Duodenal mucosa (tissue), 2 donors: ENCODE measurements around the gene RFX1.
"Not testable (repeated sequence)": the region's sequence is repeated elsewhere in the genome, so short reads cannot be mapped to it uniquely, and the experiment has no call there.

Experiments used
- H3K27ac ChIP-seq: one replicate; pipeline ENCODE4 v1.7.0; 2013; ENCODE audit warnings: low read depth, low read length
- H3K27me3 ChIP-seq, 2 donors: one replicate each; pipeline ENCODE4 v1.7.0; 2013; ENCODE audit warnings: low read length in 2 of 2, control low read depth in 1 of 2; ENCODE audit not compliant: insufficient read depth in 2 of 2, control insufficient read depth in 1 of 2
- H3K36me3 ChIP-seq, 2 donors: one replicate each; pipeline ENCODE4 v1.7.0; 2013; ENCODE audit warnings: low read length in 2 of 2, control low read depth in 1 of 2; ENCODE audit not compliant: insufficient read depth in 2 of 2, control insufficient read depth in 1 of 2
- H3K4me1 ChIP-seq, 2 donors: one replicate each; pipeline ENCODE4 v1.7.0; 2013; ENCODE audit warnings: low read length in 2 of 2, control low read depth in 1 of 2; ENCODE audit not compliant: insufficient read depth in 2 of 2, control insufficient read depth in 1 of 2
- H3K4me3 ChIP-seq, 2 donors: one replicate each; pipeline ENCODE4 v1.7.0; 2013; ENCODE audit warnings: low read length in 2 of 2, low read depth in 1 of 2
- H3K9ac ChIP-seq, 2 donors: one replicate each; pipeline ENCODE4 v1.7.0; 2013; ENCODE audit warnings: low read length in 2 of 2, low read depth in 1 of 2
- H3K9me3 ChIP-seq, 2 donors: one replicate each; pipeline ENCODE4 v1.7.0; 2013; ENCODE audit warnings: low read length in 2 of 2, control low read depth in 1 of 2; ENCODE audit not compliant: control insufficient read depth in 1 of 2

Gene RFX1

GRCh38 chr19:13980340-13980739, 25.8 kb downstream of the RFX1 start:
- Histone ChIP-seq H3K9ac (no peak overlapping the region), H3K27me3 (no peaks in the 10 kb centered on the region), H3K4me3 (no peak overlapping the region), H3K9me3 (no peaks in the 10 kb centered on the region), H3K36me3 (peaks cover 9 to 24% of the 10 kb centered on the region in 2 donors), H3K4me1 (peaks cover 7 to 15% of the 10 kb centered on the region in 2 donors), H3K27ac (no peak overlapping the region)

- Histone ChIP-seq H3K27me3 (no peaks in the 10 kb centered on the region), H3K4me1 (peaks cover 7 to 15% of the 10 kb centered on the region in 2 donors), H3K4me3 (no peak overlapping the region), H3K36me3 (peaks cover 9 to 24% of the 10 kb centered on the region in 2 donors), H3K27ac (no peak overlapping the region), H3K9me3 (no peaks in the 10 kb centered on the region), H3K9ac (peak overlapping the region in 1 of 2 donors; percentile 18)
Observed at GRCh38 chr19:13979686-13980085, 26.4 kb downstream of the RFX1 start.

GRCh38 chr19:13979244-13979615, 26.9 kb downstream of the RFX1 start:
- H3K9me3 ChIP-seq = no peaks in the 10 kb centered on the region
- peak overlapping the region; percentile 18 for H3K9ac ChIP-seq
- peaks cover 7 to 15% of the 10 kb centered on the region in 2 donors for H3K4me1 ChIP-seq
- peak overlapping the region; percentile 22 to 43 for H3K4me3 ChIP-seq
- peaks cover 9 to 22% of the 10 kb centered on the region in 2 donors for H3K36me3 ChIP-seq
- H3K27ac ChIP-seq = no peak overlapping the region
- no peaks in the 10 kb centered on the region for H3K27me3 ChIP-seq

- Histone ChIP-seq H3K9ac (peak overlapping the region; percentile 18), H3K27ac (no peak overlapping the region), H3K9me3 (no peaks in the 10 kb centered on the region), H3K4me1 (peaks cover 7 to 15% of the 10 kb centered on the region in 2 donors), H3K27me3 (no peaks in the 10 kb centered on the region), H3K36me3 (peaks cover 9 to 22% of the 10 kb centered on the region in 2 donors), H3K4me3 (peak overlapping the region; percentile 22 to 48)
Observed at GRCh38 chr19:13978351-13979243, 27.5 kb downstream of the RFX1 start.

- no peak overlapping the region for H3K27ac ChIP-seq
- H3K36me3 ChIP-seq = peaks cover 7 to 23% of the 10 kb centered on the region in 2 donors
- no peak overlapping the region for H3K9ac ChIP-seq
- H3K4me3 ChIP-seq = no peak overlapping the region
- H3K27me3 ChIP-seq = no peaks in the 10 kb centered on the region
- H3K4me1 ChIP-seq = peaks cover 7 to 12% of the 10 kb centered on the region in 2 donors
- H3K9me3 ChIP-seq = no peaks in the 10 kb centered on the region
Observed at GRCh38 chr19:13977803-13978202, 28.3 kb downstream of the RFX1 start.

- H3K4me3 ChIP-seq = no peak overlapping the region
- no peak overlapping the region for H3K27ac ChIP-seq
- H3K9ac ChIP-seq = no peak overlapping the region
- H3K9me3 ChIP-seq = no peaks in the 10 kb centered on the region
- peaks cover 7 to 10% of the 10 kb centered on the region in 2 donors for H3K4me1 ChIP-seq
- H3K36me3 ChIP-seq = peaks cover 5 to 24% of the 10 kb centered on the region in 2 donors
- H3K27me3 ChIP-seq = no peaks in the 10 kb centered on the region
Observed at GRCh38 chr19:13976446-13976845, 29.7 kb downstream of the RFX1 start.

- Histone ChIP-seq H3K4me1 (peaks cover 7 to 10% of the 10 kb centered on the region in 2 donors), H3K9me3 (no peaks in the 10 kb centered on the region), H3K4me3 (no peak overlapping the region), H3K36me3 (peaks cover 5 to 23% of the 10 kb centered on the region in 2 donors), H3K27ac (no peak overlapping the region), H3K27me3 (no peaks in the 10 kb centered on the region), H3K9ac (no peak overlapping the region)
Observed at GRCh38 chr19:13975870-13976269, 30.2 kb downstream of the RFX1 start.

GRCh38 chr19:13974073-13974472, 32.0 kb downstream of the RFX1 start:
- Histone ChIP-seq H3K36me3 (peaks cover 10 to 33% of the 10 kb centered on the region in 2 donors), H3K27ac (no peak overlapping the region), H3K27me3 (no peaks in the 10 kb centered on the region), H3K9ac (peak overlapping the region; percentile 10 to 32), H3K9me3 (no peaks in the 10 kb centered on the region), H3K4me3 (peak overlapping the region; percentile 30 to 41), H3K4me1 (peaks cover under 1% of the 10 kb centered on the region in 2 donors)

GRCh38 chr19:13973479-13973878, 32.6 kb downstream of the RFX1 start:
- H3K4me1 ChIP-seq, H3K9me3 ChIP-seq, H3K27ac ChIP-seq, H3K27me3 ChIP-seq, H3K9ac ChIP-seq, H3K4me3 ChIP-seq: not testable (repeated sequence)
- peaks cover 13 to 39% of the 10 kb centered on the region in 2 donors for H3K36me3 ChIP-seq

- H3K27ac ChIP-seq = no peak overlapping the region
- H3K4me1 ChIP-seq = no peaks in the 10 kb centered on the region
- no peaks in the 10 kb centered on the region for H3K9me3 ChIP-seq
- H3K27me3 ChIP-seq = no peaks in the 10 kb centered on the region
- H3K4me3 ChIP-seq = no peak overlapping the region
- H3K9ac ChIP-seq = no peak overlapping the region
- peaks cover 13 to 45% of the 10 kb centered on the region in 2 donors for H3K36me3 ChIP-seq
Observed at GRCh38 chr19:13972368-13973155, 33.6 kb downstream of the RFX1 start.
